Esophagus squamous epithelium (tissue), 4 donors: ENCODE measurements around the gene MYO1F.

Experiments used
- POLR2A ChIP-seq, 4 donors: fragments of 450-650 bp; IDR thresholded peaks; one replicate each; pipeline ENCODE4 v1.6.1; 2017; ENCODE audit warnings: antibody characterized with exemption in 4 of 4, mild to moderate bottlenecking in 4 of 4, moderate library complexity in 3 of 4
- TF ChIP-seq, protein P1 (sequence below), 6 experiments: fragments of 450-650 bp in 4 of 6; fragments of 200-600 bp in 2 of 6; sonication (generic) in 2 of 6; IDR thresholded peaks; one replicate each; pipeline ENCODE4 v1.5.1; 2016 to 2019; ENCODE audit warnings: antibody characterized with exemption in 6 of 6, mild to moderate bottlenecking in 4 of 6, moderate library complexity in 4 of 6

- TF ChIP-seq, protein P1, sequence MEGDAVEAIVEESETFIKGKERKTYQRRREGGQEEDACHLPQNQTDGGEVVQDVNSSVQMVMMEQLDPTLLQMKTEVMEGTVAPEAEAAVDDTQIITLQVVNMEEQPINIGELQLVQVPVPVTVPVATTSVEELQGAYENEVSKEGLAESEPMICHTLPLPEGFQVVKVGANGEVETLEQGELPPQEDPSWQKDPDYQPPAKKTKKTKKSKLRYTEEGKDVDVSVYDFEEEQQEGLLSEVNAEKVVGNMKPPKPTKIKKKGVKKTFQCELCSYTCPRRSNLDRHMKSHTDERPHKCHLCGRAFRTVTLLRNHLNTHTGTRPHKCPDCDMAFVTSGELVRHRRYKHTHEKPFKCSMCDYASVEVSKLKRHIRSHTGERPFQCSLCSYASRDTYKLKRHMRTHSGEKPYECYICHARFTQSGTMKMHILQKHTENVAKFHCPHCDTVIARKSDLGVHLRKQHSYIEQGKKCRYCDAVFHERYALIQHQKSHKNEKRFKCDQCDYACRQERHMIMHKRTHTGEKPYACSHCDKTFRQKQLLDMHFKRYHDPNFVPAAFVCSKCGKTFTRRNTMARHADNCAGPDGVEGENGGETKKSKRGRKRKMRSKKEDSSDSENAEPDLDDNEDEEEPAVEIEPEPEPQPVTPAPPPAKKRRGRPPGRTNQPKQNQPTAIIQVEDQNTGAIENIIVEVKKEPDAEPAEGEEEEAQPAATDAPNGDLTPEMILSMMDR (IDR thresholded peaks at IDR 0.05): no peak
- peak in 1 of 4 donors; percentile 13 for TF ChIP-seq POLR2A (IDR thresholded peaks at IDR 0.05)
These were observed 33.0 kb upstream of the MYO1F start, which contains the start of gene ADAMTS10 for GRCh38 chr19:8610041-8610935.
